Naive B cell (primary cell): ENCODE results near the gene TIMM29. TPM values are rescaled to one million over a fixed set of nuclear protein-coding genes. Genes with fewer than 3 reads are reported as not detected.

Experiments
- ATAC-seq, 2 donors: fragments of 150-1000 bp; cut with Tn5 transposase; 2 replicates each; pipeline ENCODE4 v1.10.0; 2021; ENCODE audit warnings: low read depth in 2 of 2, mild to moderate bottlenecking in 2 of 2, moderate library complexity in 2 of 2
- DNase-seq: peaks from one replicate; pipeline ENCODE4 v3.0.0; 2022
- H3K27ac Mint-ChIP-seq, 6 donors: one replicate each; pipeline ENCODE4 v1.8.0; 2020 to 2022; ENCODE audit warnings: mild to moderate bottlenecking in 6 of 6, mixed read lengths in 6 of 6, moderate library complexity in 5 of 6, inconsistent platforms in 2 of 6
- H3K27me3 Mint-ChIP-seq, 3 donors: one replicate each; pipeline ENCODE4 v1.8.0; 2021 to 2022; ENCODE audit warnings: mixed read lengths in 3 of 3, mild to moderate bottlenecking in 1 of 3
- H3K36me3 Mint-ChIP-seq, 2 donors: one replicate each; pipeline ENCODE4 v1.8.0; 2020 to 2022; ENCODE audit warnings: mixed read lengths in 2 of 2, inconsistent platforms in 1 of 2, mild to moderate bottlenecking in 1 of 2
- H3K4me1 Mint-ChIP-seq, 3 donors: one replicate each; pipeline ENCODE4 v1.8.0; 2020 to 2022; ENCODE audit warnings: mixed read lengths in 3 of 3, inconsistent platforms in 1 of 3, mild to moderate bottlenecking in 1 of 3, moderate library complexity in 1 of 3
- H3K4me3 Mint-ChIP-seq, 8 donors: one replicate each; pipeline ENCODE4 v1.8.0; 2020 to 2022; ENCODE audit warnings: mild to moderate bottlenecking in 8 of 8, mixed read lengths in 8 of 8, moderate library complexity in 8 of 8, inconsistent platforms in 2 of 8
- H3K9me3 Mint-ChIP-seq, 7 donors: one replicate each; pipeline ENCODE4 v1.8.0; 2020 to 2022; ENCODE audit warnings: mixed read lengths in 7 of 7, mild to moderate bottlenecking in 5 of 7, inconsistent platforms in 2 of 7, moderate library complexity in 1 of 7
- polyA plus RNA-seq, 6 donors: library from polyadenylated mRNA; unstranded; fragments of 300-500 nt; fragmentation: Illumina TruSeq; gene quantifications; one replicate each; pipeline ENCODE4 v1.2.3, GENCODE V29; 2021; ENCODE audit warnings: low read depth in 6 of 6

Gene TIMM29
- polyA plus RNA-seq, 6 donors from 2014 or later = 4.3 to 24.0 (median 17.9) TPM

DNA sequence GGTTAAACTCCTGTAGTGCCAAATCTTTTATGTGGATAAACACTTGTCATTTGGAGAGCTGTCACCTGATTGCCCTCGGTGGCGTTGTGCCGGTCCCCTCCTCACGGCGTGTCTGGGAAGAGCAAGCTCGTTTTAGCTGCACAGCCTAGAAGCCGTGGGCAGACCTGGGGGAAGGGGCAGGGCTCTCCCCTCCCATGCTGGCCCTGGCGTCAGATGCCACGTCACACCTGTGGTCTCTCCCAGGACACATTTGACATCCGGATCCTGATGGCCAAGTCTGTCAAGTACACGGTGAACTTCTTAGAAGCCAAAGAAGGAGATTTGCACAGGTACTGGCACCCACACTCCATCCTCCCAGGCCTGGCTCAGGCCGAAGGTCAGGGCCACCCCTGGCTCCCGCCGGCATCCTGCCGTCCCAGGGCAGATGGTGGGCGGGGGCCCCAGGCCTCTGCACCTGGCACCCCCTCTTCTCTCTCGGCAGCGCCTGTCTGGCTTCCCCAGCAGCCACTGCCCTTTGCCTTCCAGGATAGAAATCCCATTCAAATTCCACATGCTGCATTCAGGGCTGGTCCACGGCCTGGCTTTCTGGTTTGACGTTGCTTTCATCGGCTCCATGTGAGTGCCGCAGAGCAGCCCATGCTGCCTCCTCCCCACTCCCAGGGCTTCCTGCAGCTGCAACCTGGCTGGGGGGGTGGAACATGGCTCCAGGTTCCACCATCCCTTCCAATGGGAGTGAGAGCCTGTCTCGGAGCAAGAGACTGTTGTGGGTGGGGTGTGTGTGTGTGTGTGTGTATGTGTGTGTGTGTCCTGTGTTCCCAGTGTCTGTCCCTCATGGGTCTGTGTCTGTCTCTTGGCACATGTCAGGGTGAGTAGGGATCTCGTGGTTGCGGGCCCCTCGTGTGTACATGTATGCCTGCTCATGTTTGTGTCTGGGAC is 9.0 kb upstream of the TIMM29 start:
- peaks cover 2 to 4% (median 3%) of the 10 kb centered on the region in 3 donors for H3K4me1 Mint-ChIP-seq
- ATAC-seq (no peak), DNase-seq (no peak)
- H3K4me3 Mint-ChIP-seq = no peak overlapping the region
- H3K9me3 Mint-ChIP-seq = no peaks in the 10 kb centered on the region
- H3K27ac Mint-ChIP-seq = peak overlapping the region in 1 of 6 donors; percentile 59
- H3K36me3 Mint-ChIP-seq = peaks cover 0 to 9% of the 10 kb centered on the region in 2 donors
- no peaks in the 10 kb centered on the region for H3K27me3 Mint-ChIP-seq

DNA sequence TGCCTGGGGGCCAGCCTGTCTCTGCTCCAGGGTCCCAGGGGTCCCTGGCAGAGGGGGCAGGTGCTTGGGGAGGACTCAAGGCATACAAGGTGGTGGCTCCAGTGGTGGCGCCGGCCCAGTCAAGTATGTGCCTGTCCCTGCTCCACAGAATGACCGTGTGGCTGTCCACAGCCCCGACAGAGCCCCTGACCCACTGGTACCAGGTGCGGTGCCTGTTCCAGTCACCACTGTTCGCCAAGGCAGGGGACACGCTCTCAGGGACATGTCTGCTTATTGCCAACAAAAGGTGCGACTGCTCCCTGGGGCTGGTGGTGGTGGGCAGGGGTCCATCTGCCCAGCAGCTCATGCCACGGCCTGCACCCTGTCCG is 8.3 kb upstream of the TIMM29 start:
- Mint-ChIP-seq H3K27ac (peak overlapping the region in 1 of 6 donors; percentile 59), H3K4me3 (no peak overlapping the region), H3K36me3 (peaks cover 0 to 9% of the 10 kb centered on the region in 2 donors), H3K9me3 (no peaks in the 10 kb centered on the region), H3K4me1 (peaks cover 2 to 9% (median 3%) of the 10 kb centered on the region in 3 donors), H3K27me3 (no peaks in the 10 kb centered on the region)
- ATAC-seq = no peak
- no peak for DNase-seq

DNA sequence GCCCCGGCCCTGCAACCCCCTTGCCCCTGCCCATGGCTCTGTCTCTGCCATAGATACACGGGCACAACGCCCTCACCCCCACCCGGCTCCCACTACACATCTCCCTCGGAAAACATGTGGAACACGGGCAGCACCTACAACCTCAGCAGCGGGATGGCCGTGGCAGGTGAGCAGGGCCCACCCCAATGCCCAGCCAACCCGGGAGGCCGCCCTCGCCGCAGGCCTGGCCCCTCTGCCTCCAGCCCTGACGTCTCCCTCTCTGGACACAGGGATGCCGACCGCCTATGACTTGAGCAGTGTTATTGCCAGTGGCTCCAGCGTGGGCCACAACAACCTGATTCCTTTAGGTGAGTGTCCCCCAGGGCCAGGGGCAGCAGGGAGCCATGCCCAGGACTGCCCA is 7.8 kb upstream of the TIMM29 start:
- Mint-ChIP-seq H3K36me3 (peaks cover 0 to 9% of the 10 kb centered on the region in 2 donors), H3K4me1 (peaks cover 2 to 12% (median 3%) of the 10 kb centered on the region in 3 donors), H3K4me3 (no peak overlapping the region), H3K9me3 (no peaks in the 10 kb centered on the region), H3K27ac (no peak overlapping the region), H3K27me3 (no peaks in the 10 kb centered on the region)
- DNase-seq = no peak
- no peak for ATAC-seq

DNA sequence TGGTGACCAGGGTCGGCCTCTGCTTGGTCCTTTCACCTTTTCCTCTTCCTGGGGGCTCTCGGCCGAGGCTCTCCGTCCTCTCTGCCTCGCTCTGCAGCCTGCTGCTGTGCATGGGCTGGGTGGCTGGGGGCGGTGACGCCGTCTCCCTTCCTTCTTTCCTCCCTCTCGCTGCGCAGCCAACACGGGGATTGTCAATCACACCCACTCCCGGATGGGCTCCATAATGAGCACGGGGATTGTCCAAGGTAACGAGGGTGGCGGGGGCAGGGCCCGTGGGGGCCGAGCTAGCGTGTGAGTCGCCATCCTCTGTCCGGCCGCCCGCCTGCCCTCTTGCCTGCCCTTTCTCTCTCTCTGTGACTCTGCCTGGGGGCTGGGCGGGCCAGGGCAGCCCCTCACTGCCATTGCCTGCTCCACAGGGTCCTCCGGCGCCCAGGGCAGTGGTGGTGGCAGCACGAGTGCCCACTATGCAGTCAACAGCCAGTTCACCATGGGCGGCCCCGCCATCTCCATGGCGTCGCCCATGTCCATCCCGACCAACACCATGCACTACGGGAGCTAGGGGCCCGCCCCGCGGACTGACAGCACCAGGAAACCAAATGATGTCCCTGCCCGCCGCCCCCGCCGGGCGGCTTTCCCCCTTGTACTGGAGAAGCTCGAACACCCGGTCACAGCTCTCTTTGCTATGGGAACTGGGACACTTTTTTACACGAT is 7.3 kb upstream of the TIMM29 start:
- Mint-ChIP-seq H3K4me3 (no peak overlapping the region), H3K4me1 (peaks cover 2 to 12% (median 3%) of the 10 kb centered on the region in 3 donors), H3K27me3 (no peaks in the 10 kb centered on the region), H3K27ac (no peak overlapping the region), H3K36me3 (peaks cover 0 to 9% of the 10 kb centered on the region in 2 donors), H3K9me3 (no peaks in the 10 kb centered on the region)
- DNase-seq = no peak
- ATAC-seq = no peak

DNA sequence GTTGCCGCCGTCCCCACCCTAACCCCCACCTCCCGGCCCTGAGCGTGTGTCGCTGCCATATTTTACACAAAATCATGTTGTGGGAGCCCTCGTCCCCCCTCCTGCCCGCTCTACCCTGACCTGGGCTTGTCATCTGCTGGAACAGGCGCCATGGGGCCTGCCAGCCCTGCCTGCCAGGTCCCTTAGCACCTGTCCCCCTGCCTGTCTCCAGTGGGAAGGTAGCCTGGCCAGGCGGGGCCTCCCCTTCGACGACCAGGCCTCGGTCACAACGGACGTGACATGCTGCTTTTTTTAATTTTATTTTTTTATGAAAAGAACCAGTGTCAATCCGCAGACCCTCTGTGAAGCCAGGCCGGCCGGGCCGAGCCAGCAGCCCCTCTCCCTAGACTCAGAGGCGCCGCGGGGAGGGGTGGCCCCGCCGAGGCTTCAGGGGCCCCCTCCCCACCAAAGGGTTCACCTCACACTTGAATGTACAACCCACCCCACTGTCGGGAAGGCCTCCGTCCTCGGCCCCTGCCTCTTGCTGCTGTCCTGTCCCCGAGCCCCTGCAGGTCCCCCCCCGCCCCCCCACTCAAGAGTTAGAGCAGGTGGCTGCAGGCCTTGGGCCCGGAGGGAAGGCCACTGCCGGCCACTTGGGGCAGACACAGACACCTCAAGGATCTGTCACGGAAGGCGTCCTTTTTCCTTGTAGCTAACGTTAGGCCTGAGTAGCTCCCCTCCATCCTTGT is 6.5 kb upstream of the TIMM29 start:
- H3K27me3 Mint-ChIP-seq = no peaks in the 10 kb centered on the region
- no peak for DNase-seq
- no peak for ATAC-seq
- H3K27ac Mint-ChIP-seq = no peak overlapping the region
- peaks cover 0 to 9% of the 10 kb centered on the region in 2 donors for H3K36me3 Mint-ChIP-seq
- H3K4me3 Mint-ChIP-seq = peak overlapping the region in 2 of 8 donors; percentile 42 to 77
- H3K4me1 Mint-ChIP-seq = peaks cover 2 to 12% (median 3%) of the 10 kb centered on the region in 3 donors
- no peaks in the 10 kb centered on the region for H3K9me3 Mint-ChIP-seq

DNA sequence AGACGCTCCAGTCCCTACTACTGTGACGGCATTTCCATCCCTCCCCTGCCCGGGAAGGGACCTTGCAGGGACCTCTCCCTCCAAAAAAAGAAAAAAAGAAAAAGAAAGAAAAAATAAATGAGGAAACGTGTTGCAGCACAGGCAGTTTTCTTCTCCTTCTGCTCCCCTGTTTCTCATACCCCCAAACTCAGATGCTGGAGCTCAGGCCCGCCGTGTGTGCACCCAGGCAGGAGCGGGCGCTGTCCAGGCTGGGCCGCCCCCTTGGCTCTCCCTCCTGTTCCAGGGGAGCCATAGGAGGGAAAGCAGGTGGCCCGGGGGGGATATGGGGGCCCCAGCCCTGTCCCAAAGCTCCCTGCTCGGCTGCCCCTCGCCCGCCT is 6.0 kb upstream of the TIMM29 start:
- ATAC-seq (no peak), DNase-seq (no peak)
- no peaks in the 10 kb centered on the region for H3K9me3 Mint-ChIP-seq
- H3K36me3 Mint-ChIP-seq = peaks cover 0 to 9% of the 10 kb centered on the region in 2 donors
- no peaks in the 10 kb centered on the region for H3K27me3 Mint-ChIP-seq
- peaks cover 6 to 17% (median 7%) of the 10 kb centered on the region in 3 donors for H3K4me1 Mint-ChIP-seq
- H3K4me3 Mint-ChIP-seq = peak overlapping the region in 2 of 8 donors; percentile 42 to 77
- H3K27ac Mint-ChIP-seq = no peak overlapping the region

DNA sequence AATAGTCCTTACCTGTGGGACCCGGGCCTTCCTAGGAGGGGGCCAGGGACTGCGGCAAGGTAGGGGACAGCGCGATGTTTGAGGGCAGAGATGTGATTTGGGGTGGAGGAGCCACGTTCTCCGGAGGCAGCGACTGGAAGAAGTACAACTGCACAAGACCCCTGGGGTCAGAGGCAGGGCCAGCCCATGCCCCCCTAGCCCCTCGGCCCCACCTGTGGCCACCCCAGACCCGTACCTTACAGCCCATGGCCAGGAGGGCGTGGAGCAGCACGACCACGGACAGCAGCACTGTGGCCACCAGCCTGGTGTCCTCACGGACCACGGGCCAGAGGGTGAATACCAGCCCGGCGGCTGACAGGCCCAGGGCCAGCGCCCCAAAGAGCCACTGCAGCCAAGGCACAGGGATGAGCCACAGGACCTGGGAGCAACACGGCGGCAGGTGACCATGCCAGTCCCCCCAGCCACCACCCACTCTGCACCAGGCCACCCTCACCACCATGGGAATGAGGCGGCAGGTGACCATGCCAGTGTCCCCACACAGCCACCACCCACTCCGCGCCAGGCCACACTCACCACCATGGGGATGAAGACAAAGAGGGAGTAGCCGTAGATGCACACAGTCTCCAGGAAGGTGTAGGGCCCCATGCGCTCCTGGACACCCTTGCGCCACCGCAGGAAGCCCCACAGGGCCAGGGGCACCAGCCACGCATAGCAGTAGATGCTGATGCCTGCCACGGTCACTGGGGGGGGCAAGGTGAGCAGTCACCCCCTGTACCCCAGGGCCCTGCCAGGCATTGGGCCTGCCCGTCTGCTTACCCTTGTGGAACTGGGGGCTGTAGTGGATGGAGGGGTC is 5.1 kb upstream of the TIMM29 start:
- H3K4me3 Mint-ChIP-seq = no peak overlapping the region
- H3K27ac Mint-ChIP-seq = peak overlapping the region in 1 of 6 donors; percentile 72

DNA sequence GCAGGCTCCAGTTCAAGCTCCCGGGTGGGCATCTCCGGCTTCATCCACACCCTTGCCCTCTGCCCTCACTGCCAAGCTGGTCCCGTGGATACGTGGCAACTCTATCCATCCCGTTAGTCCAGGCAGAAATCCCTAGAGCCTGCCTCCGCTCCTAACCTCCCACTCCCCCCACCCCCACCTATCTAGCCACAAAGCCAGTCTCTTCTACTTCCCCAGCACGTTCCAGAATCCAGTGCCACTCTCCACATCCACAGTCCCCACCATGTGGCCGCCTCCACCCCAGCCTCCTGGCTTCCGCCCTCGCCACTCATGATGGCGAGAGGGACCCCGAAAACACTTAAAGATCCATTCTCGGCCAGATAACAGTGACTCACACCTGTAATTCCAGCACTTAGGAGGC is 4.0 kb upstream of the TIMM29 start:
- no peaks in the 10 kb centered on the region for H3K27me3 Mint-ChIP-seq
- H3K27ac Mint-ChIP-seq = no peak overlapping the region
- H3K4me1 Mint-ChIP-seq = peaks cover 14 to 28% (median 14%) of the 10 kb centered on the region in 3 donors
- H3K4me3 Mint-ChIP-seq = peak overlapping the region in 1 of 8 donors; percentile 42
- H3K36me3 Mint-ChIP-seq = peaks cover 0 to 9% of the 10 kb centered on the region in 2 donors
- DNase-seq (no peak), ATAC-seq (no peak)
- H3K9me3 Mint-ChIP-seq = no peaks in the 10 kb centered on the region

More for the DNA sequence above, 5.1 kb upstream of the TIMM29 start:
- no peak for ATAC-seq
- peaks cover 9 to 23% (median 10%) of the 10 kb centered on the region in 3 donors for H3K4me1 Mint-ChIP-seq
- H3K27me3 Mint-ChIP-seq = no peaks in the 10 kb centered on the region
- no peak for DNase-seq
- peaks cover 0 to 9% of the 10 kb centered on the region in 2 donors for H3K36me3 Mint-ChIP-seq
- no peaks in the 10 kb centered on the region for H3K9me3 Mint-ChIP-seq

DNA sequence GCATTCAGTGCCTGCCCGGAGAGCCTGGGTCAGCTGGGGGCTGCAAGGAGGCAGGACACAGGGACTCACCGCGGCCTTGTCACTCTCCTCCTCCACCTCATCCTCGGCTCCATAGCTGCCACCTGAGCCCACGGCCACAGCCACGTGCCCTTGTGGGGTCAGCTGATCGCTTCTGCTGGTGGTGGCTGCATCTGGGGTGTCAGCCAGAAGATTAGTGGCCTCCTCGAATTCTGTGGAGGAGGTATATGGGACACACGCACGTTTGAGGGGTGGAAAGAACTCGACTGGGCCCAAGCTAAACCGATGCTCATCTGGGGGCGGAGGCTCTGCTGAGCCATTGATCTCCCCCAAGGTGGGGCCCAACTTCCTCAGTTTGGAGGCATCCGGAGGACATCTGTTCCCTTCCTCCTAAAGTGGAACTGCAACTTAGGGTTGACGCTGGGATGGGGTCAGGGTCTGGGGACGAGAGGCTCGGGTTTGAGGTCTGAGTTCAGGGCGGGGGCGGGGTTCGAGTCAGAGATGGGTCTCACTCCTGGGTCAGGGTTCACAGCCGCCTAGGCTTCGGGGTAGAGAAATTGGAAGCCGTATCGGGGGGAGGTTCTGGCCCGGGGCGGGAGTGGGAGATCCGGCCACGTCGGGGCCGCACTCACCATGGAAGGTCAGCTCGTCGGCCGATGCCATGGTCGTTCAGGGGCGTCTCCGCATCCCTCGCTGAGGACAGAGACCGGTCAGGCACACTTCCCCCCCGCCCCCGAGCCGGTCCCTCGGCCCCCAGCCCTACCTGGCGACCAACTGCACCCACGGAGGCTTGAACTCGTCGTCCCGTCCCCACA is 665 bp upstream of the TIMM29 start:
- peak; percentile 9 to 13 for ATAC-seq
- no peaks in the 10 kb centered on the region for H3K27me3 Mint-ChIP-seq
- peak overlapping the region; percentile 58 to 94 (median 90) for H3K27ac Mint-ChIP-seq
- peaks cover 12 to 39% (median 21%) of the 10 kb centered on the region in 3 donors for H3K4me1 Mint-ChIP-seq
- no peaks in the 10 kb centered on the region for H3K9me3 Mint-ChIP-seq
- no peak for DNase-seq
- H3K36me3 Mint-ChIP-seq = no peaks in the 10 kb centered on the region
- H3K4me3 Mint-ChIP-seq = peak overlapping the region; percentile 85 to 95 (median 91)

DNA sequence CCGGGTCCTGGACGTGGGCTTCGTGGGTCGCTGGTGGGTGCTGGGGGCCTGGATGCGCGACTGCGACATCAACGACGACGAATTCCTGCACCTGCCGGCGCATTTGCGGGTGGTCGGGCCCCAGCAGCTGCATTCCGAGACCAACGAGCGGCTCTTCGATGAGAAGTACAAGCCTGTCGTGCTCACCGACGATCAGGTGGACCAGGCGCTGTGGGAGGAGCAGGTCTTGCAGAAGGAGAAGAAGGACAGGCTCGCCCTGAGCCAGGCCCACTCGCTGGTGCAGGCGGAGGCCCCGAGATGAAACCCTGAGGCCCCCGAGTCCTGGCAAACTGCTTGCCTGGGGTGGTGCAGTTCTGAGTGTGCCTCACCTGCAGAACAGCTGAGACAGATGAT is 787 bp downstream of the TIMM29 start:
- H3K27ac Mint-ChIP-seq = peak overlapping the region in 2 of 6 donors; percentile 47 to 83
- H3K4me3 Mint-ChIP-seq = peak overlapping the region; percentile 67 to 95 (median 91)
- H3K4me1 Mint-ChIP-seq = peaks cover 12 to 37% (median 21%) of the 10 kb centered on the region in 3 donors
- H3K36me3 Mint-ChIP-seq = no peaks in the 10 kb centered on the region
- H3K9me3 Mint-ChIP-seq = no peaks in the 10 kb centered on the region
- DNase-seq = no peak
- no peak for ATAC-seq
- H3K27me3 Mint-ChIP-seq = no peaks in the 10 kb centered on the region

DNA sequence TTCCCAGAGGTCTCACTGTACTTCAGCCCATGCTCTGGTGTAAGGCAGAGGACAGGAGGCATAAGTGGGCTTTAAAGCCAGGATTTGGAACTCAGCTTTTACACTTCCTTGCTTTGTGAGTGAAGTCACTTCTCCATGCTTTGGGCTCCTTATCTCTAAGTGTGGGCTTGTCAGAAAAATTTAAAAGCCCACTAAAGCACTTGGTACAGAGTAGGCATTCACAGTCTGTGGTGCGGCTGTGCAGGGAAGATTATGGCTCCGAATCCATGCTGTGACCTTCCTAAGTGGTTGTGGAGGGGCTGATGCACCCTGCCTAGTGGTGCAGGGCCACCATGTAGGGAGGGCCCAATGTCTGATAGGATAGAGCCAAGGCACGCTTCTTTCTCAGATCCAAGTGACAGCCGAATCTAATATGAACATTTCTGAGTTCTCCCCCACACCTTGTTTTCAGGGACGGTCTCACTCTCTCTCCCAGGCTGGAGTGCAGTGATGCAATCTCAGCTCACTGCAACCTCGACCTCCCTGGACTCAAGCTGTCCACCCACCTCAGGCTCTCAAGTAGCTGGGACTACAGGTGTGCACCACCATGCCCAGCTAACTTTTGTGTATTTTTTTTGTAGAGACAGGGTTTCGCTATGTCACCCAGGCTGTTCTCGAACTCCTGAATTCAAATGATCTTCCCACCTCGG is 6.9 kb downstream of the TIMM29 start:
- H3K9me3 Mint-ChIP-seq = no peaks in the 10 kb centered on the region
- peaks cover 0 to 11% (median 4%) of the 10 kb centered on the region in 3 donors for H3K4me1 Mint-ChIP-seq
- no peak for ATAC-seq
- no peak overlapping the region for H3K27ac Mint-ChIP-seq
- no peaks in the 10 kb centered on the region for H3K36me3 Mint-ChIP-seq
- no peak for DNase-seq
- no peaks in the 10 kb centered on the region for H3K27me3 Mint-ChIP-seq
- H3K4me3 Mint-ChIP-seq = peak overlapping the region in 2 of 8 donors; percentile 18 to 44
